HG02571 (cell line): ENCODE results near the gene COPRS.
"Not testable (repeated sequence)": the region's sequence is repeated elsewhere in the genome, so short reads cannot be mapped to it uniquely, and the experiment has no call there.

Source experiments
- ATAC-seq: cut with Tn5 transposase; IDR thresholded peaks from one replicate; pipeline ENCODE4 v1.9.1; 2021; ENCODE audit warnings: mild to moderate bottlenecking, moderate library complexity; ENCODE audit not compliant: unreplicated experiment

The COPRS gene

DNA sequence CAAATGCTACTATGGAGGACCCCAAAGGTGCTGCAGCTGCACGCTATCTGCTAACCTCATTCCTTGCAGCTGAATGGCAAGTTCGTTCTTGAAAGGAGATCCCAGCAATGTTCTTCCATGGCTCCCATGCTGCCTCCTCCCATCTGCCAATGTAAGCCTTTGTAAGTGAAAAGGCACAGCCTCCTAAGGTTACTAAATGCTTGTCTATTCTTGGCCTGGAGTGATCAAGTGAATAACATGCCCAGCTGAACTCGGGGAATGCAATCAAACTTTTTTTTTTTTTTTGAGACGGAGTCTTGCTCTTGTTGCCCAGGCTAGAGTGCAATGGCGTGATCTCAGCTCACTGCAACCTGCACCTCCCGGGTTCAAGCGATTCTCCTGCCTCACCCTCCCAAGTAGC is 49.2 kb downstream of the COPRS start:
- not testable (repeated sequence) for ATAC-seq

- ATAC-seq: no peak
Observed at GRCh38 chr17:31808521-31809050, 50.5 kb downstream of the COPRS start.

DNA sequence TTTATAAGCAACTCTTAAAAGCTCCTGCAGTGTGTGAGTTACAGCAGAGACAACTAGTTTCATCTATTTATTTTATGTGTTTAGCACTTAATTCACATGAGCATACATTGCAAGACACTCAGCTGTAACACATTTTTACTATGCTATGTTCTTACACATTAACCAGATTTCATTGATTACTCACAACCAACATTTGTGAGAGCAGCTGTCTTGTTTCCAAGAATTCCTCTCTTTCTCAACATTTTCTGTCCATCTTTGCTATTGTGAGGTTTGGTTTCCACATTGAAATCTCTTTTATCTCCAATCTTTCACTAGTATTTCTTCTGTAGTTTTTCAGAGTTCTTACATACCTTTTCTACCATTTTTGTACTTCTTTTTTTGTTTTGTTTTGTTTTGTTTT is 51.2 kb downstream of the COPRS start:
- no peak for ATAC-seq

DNA sequence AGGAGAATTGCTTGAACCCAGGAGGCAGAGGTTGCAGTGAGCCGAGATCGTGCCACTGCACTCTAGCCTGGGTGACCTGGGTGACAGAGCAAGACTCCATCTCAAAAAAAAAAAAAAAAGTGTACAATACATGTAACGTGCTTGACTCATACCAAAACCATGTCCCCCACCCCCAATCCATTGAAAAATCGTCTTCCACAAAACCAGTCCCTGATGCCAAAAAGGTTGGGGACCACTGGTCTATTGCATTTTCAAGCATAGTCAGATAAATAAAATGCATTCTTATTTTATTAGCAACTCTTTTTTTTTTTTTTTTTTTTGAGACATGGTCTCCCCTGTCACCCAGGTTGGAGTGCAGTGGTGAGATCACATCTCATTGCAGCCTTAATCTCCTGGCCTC is 52.1 kb downstream of the COPRS start:
- ATAC-seq: no peak

GRCh38 chr17:31803494-31804213 is 55.4 kb downstream of the COPRS start:
- ATAC-seq: no peak

GRCh38 chr17:31802502-31802901 is 56.5 kb downstream of the COPRS start:
- no peak for ATAC-seq
